GM21381 (cell line): ENCODE data around the gene MAST4.

Source experiments
- ATAC-seq: cut with Tn5 transposase; IDR thresholded peaks from one replicate; pipeline ENCODE4 v1.9.1; 2021; ENCODE audit warnings: mild to moderate bottlenecking, moderate library complexity; ENCODE audit not compliant: unreplicated experiment

MAST4 gene

DNA sequence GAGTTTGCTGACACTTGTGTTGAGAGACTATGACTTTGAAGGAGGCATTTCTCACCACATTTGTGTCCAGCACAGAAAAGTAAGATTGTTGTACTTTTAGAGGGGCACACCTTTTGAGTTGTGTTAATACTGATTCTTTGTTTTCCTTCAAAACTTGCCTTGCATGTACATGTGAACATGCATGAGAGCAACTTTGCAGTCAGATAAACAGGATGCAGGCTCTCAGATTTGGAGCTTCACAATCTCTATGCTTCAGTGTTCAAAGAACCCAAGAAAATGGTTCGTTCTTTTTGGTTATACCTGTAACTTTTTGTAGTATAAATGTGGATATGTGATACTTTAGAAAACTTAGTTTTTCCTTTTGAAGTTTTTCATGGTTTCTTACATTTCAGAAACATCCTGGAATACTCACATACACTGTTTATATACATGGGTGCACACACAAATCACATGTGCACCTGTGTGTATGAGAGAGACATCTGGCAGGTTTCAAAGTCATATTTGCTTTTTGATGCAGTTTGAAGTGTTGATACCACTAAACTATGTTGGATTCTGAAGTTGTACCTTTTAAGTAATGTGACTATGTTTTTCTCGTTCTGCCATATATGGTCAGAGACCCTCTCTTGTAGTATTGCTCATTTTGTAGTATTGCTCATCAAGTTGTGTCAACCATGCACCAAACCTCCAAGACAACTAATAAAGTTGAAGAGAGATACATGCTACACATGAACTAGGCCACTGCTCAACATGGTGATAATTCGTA is 409.7 kb downstream of the MAST4 start:
- ATAC-seq, result no peak

DNA sequence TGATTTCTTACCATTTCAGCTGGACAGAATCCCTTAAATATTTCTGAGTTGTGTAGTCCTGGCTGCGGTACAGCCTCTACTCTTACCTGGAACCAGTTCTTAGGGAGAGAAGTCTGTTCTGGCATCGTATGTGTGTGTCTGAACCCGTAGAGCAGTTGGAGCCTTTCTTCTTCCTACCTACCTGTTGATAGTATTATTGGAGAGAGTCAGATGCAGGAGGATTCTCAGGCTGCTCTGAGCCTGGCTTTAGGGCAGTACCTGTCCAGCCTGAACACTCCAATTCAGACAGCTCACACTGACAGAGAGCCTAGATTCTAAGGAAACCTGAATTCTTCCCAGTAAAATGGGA is 410.3 kb downstream of the MAST4 start:
- ATAC-seq, result no peak

DNA sequence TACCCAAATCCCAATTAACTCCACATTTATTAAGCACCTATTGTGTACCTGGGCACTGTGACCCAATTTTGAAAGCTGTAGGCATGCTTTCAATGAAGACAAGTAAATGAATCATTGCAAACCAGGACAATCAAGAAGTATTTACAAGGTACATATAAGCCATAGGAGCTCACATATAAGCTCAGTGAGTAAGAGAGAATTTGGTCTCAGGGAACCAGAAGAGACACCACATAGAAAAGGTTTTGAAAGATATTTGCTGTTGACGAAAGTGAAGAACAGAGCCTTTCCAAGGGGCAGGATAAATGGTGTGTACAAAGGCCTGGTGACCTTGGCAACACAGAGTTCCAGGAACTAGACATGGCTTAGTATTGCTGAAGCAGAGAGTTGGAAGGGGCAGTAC is 412.8 kb downstream of the MAST4 start:
- ATAC-seq, result no peak

DNA sequence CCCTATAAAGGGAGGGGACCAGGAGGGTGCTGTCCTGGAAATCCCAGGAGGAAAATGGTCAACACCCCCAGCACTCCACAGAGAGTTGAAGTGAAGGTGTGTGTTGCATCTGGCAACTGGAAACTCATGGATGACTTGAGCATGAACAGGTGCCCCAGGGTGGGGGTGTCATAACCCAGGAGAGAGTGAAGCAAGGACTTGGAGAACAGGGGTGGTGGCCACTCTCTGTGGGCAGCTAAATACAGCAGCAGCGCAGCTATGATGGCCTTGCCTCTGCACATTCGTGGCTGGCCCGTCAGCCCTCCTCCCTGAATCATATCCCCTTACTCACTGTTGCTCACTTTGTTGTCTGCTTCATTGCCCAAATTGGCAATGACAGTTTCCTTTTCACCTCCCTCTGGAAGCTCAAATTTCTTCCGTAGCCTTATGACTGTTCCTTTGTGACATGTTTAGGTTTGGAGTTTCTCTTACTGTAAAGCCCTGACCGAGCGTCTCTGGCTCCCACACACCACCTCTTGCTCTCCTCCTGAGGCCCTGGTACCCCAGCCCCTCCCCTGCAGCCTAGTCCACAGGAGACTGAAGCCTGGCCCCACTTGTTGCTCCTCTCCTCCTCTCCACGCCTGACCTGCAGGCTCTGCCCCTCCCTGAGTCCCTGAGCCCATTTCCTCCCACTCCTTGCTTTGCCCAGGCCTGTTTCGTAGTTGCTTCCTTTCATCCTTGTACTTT is 414.7 kb downstream of the MAST4 start:
- no peak for ATAC-seq

DNA sequence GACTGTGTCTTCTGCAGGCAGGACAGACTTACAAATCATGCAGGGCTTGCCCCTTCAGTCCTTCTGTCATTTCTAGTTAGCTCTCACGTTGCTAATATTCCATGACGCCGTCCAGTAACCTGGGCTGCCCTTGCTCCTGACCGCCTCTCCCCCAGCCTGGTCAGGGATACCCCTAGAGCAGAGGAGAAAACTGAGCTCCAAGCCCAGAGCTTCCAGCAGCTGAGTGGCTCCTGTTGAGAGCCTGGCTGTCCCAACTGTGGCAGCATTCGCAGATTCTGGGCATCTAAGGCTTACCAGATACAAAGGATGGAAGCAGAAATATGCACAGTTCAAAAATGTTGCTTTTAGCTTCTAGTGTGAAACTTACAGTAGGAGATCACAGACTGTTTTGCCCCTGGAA is 415.2 kb downstream of the MAST4 start:
- ATAC-seq, result no peak

DNA sequence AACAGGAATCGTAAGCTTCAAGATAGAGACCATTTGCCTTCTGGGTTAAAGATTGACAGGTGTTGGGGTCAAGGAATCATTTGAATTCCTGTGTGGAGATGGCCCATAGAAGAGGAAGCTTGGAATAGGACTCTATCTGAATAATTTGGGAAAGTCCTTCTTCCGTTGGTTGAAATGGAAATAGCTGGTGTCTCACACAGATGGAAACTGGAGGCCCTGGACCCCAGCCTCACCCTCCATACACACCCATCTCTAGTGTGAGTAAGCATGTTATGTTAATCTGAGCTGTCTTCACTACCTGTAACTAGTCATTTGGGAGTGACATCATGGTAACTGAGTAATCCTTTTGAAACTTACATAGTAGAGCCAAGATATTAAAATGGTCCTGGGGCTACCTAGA is 416.0 kb downstream of the MAST4 start:
- no peak for ATAC-seq

DNA sequence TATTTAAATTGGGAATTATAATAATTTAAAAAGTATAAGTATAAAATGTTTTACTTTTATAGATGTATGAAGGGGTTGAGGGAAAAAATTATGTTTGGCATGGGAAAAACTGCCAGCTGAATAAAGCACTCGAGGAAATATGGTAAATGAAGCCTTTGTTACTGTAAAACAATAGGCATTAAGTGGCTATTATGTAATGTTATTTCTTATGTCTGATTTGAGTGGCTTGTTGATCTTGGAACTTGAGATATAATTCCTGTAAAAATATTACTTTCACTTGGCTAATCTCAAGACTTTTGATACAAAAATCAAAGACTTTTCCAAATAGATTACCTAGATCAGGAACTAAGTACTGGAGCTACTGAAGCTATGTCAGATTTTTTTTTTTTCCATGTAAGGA is 417.5 kb downstream of the MAST4 start:
- no peak for ATAC-seq

DNA sequence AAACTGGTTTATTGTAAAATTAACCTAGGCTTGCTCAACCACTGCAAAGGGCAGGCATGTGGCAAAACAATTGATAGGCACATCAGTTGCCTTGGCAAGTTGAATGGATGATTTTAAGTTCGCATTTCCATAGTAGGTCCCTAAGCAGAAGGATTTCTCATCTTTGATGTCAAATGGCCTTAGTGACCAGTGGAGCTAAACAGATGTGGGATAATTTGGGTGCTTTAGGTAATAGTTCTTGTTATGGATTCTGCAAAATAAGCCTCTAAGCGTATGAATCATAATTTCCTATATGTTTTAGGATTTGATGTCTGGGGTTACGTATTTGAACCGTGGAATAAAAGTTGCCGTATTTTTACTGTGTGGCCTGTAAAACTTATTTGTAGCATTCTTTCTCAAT is 418.0 kb downstream of the MAST4 start:
- ATAC-seq, result no peak

DNA sequence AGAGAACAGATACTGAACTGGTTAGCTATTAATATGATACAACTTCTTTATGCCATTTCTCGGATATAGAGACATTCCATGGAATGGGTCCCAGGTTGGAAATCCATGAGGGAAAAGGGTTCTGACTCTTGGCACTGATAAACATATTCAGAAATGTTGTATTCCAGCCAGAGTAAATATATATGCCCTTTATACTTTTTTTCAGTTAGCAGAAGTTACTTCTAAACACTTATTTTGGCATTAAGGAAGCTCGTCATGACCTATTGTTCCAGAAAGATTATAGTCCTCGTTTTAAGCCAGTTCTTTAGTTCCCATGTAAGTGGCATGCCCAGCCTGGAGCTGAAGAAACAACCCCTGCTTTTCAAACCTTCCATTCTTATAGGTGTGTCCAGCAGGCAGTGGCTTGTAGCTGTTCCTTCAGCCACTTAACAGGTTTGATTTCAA is 418.8 kb downstream of the MAST4 start:
- ATAC-seq, result no peak

DNA sequence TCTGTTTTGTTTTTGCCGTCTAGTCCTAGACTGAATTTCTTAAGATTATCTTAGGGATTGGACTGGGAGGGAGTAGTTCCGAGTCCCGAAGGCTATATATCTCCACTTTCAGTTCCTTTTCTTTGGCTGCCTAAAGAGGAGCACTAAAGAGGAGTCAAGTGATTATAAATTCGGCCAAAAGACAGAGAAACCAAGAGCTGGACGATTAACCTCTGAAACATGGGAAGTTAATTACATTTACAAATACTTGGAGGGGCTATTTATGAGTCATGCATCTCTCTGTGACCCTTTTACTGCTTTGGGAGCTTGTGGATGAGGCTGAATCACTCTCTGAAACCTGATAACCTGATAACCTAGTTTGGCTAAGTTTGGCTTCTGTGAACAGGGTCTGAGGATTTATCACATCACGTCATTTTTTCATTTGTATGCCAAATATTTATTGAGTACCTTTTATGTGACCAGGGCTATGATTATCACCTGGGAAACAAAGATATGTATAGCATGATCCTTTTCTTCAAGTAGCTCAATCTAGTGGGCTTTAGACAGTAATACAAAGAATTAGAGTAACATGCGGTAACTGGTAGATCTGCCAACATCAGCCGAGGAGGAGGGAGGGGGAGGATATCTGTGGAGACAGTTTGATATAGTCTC is 419.5 kb downstream of the MAST4 start:
- ATAC-seq, result no peak

DNA sequence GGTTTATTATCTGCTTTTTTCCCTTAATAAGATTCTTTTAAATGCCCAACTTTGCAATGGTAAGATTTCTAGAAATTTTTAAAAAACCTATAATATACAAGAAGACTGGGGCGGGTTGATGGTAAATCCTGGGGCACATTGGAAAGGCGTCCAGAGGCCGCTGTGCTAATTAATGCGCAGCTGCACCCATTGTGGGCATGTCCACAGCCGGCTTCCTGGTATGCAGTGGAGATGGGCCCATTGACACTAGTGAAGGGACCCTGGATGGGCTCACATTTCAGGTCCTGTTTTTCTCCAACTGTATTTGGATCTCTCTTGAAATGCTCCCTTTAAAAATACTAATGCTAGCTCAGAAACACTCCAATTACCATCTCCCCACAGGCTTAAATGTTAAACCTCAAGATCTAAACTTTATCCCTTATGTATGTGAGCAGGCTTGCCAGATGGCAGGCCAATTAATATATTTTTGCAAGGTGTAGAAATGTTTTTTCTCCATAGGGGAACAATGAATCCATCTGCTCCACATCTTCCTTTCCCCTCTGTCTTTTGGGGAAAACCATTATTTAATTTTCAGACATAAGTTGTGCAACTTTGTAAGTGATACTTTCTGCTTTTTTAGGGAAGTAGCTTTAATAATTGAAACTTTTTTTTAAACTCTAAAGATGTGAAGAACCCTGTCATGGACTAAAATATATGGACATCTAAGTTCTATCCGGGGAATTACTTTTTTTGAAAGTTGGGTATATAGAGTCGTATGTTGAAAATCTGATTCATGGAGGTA is 423.1 kb downstream of the MAST4 start:
- ATAC-seq, result no peak

DNA sequence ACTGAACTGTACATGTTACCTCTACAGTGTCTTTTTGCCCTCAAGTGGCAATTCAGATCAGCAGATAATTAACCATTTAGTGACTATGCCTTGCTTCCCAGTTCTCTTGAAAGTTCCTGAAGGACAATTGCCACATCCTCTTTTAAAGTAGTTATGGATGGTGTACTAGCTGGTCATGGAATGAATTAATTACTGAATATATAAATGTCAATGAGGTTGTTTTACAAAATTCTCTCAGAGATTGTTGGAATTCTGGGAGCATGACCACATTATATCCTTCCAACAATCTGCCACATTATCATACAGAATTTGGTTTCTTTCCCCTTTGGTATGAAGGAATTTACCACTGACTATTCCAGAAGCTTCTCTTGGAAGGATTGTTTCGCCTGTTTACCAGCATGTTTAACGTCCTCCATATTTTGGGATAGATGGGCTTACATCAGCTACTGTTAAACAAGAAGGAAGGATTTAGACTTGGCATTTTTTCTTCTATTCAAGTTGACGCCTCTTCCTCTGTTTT is 424.0 kb downstream of the MAST4 start:
- no peak for ATAC-seq

DNA sequence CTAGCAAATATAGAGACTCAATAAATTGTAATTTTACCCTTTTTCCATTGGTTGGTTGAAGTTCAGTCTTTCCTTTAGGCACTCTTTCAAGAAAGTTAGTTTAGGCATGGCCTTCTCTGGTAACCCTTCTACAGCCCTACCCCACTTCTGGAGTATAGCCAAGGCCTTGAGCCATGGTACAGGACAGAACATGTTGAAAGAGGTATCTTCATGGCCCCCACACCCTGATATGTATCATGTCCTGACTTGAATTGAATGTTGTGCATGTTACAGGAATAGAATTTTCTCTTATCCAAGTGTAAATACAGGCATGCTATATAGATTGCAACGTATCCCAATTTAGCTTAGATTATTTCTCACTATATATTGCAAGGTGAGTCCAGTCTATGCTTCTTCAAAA is 424.8 kb downstream of the MAST4 start:
- ATAC-seq, result no peak

DNA sequence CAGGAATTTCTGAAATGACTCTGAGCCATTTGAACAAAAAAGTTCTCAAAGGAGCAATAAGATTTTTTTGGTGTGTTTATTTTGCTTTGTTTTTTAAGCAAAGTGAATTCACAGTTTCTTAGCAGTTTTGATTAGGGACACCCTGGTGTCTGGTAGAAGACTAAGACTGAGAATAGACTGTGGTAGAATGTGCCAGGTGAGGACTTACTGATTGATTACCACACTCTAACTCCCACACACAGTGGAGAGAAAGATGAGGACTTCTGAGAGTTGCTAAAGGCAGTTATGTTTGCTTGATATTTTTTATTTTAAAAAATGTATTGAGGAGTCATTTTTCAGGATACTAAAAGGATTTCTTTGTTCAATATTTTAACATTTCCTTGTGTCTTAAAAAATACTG is 425.3 kb downstream of the MAST4 start:
- ATAC-seq, result no peak

DNA sequence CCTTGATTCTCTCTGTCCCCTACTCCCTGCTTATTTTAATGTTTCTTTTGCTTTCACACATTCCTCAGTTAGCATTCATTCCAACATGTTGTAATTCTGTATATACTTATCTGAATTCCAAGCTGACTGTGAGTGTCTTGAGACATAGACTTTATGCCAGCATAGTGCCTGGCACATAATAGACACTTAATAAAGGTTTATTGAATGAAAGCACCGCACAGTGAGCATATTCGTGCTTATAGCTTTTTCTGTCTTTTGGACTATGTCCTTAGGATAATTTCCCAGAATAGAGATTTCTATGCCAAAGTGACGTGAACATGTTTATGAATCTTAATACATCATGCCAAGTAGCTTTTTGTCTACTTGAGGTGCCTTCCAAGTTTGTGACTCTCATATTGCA is 425.8 kb downstream of the MAST4 start:
- ATAC-seq, result no peak

DNA sequence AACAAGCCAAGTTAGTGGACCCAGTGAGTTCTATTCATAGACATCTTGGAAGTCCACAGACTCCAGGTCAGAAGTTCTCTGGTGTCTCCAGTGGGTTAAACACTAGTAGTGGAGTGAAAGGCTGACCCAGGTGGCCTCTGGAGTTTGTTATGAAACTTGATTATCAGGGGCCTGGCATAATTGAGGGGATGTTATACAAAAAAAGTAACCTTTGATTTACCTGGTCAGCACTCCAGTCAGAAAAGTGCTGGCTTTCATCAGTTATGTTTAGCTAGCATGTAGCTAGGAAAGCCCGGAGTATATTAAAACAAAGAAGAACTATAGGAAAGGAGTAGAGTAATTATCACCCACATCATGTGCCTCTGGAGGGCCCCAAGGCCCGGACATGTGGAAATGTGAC is 429.3 kb downstream of the MAST4 start:
- no peak for ATAC-seq

DNA sequence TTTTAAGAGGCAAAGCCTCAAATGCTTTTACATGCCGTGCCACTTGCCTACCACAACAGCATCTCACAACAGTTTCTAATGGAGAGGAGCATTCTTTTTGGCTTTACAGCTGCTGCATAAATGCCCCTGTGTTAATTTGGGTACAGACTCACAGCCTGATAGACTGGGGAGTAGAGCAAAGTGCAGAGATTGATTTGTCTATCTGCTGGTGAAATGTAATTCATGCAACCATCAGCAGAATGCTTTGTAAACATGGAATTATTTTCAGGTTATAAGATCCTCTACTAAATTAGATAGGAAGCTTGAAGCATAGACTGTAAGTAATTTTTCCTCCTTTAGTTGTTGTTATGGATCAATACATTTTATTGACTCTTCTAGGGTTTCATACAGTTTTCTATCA is 430.1 kb downstream of the MAST4 start:
- ATAC-seq, result no peak

DNA sequence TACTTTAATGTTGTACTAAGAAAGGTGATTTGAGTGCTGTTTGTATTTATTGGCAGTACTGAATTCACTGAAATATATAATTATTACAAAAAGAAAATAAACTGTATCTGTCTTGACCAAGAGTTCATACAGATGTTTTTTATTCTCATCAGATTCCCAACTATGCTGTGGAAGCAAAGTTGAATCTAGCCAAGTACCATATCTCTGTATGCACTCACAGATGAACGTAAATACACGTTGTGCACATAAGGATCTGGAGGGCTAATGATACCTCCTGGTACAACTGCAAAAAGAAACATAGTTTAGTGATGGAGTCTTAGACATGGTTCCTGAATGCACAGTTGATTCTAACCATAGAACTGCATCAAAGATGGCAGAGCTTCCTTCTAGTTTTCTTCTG is 431.0 kb downstream of the MAST4 start:
- ATAC-seq, result no peak

DNA sequence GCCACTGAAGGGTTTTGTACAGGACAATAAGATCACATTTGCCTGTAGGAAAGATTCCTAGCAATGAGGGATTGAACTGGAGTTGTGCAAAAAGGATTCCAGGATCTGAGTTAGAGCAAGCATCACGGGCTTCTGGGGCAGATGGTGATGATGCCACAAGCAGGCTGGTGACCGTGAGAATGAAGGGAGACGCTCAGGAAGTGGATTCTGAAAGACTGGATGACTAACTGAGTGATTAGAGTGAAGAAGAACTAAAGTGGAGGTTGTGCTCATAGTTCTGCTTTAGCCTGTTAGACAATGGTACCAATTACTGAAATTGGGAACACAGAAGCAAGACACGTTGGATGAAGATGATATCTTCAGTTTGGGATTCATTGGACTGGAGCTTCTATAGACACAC is 432.2 kb downstream of the MAST4 start:
- ATAC-seq, result no peak

DNA sequence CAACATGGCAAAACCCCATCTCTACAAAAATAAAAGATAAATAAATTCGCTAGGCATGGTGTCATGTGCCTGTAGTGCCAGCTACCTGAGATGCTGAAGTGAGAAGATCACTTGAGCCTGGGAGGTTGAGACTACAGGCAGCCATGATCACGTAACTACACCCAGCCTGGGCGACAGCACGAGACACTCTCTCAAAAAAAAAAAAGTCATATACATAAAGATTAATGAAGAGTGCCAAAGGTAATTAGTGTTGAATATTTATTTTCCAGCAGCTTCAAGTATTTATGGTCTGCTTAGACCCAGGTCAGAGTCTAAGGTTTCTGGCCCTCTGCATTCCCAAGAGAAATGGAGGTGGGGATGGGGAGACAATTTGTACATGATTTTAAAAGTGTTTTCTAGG is 432.7 kb downstream of the MAST4 start:
- ATAC-seq, result no peak

DNA sequence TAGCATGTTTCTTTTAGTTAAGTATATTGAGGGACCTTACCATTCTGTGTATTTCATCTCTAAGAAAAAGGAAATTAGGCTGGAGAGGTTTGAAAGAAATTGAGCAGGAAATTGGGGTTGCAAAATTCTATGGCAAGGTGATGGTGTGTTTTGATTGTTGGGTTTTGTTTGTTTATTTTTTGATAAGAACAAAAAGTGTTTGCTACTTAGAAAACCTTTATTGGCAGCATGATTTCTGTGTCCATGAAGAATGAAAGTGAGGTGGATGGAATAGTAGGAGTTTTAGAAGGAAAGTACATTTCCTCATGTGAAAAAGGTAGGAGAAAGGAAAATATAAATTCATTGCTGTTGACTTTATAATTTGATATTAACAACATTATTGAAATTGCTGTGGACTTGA is 433.3 kb downstream of the MAST4 start:
- no peak for ATAC-seq
